HG02938 (cell line): Measurements from ENCODE around the gene MEF2B.

Source experiments
- ATAC-seq: cut with Tn5 transposase; IDR thresholded peaks from one replicate; pipeline ENCODE4 v1.9.1; 2021; ENCODE audit warnings: mild to moderate bottlenecking, moderate library complexity; ENCODE audit not compliant: unreplicated experiment

Gene MEF2B

DNA sequence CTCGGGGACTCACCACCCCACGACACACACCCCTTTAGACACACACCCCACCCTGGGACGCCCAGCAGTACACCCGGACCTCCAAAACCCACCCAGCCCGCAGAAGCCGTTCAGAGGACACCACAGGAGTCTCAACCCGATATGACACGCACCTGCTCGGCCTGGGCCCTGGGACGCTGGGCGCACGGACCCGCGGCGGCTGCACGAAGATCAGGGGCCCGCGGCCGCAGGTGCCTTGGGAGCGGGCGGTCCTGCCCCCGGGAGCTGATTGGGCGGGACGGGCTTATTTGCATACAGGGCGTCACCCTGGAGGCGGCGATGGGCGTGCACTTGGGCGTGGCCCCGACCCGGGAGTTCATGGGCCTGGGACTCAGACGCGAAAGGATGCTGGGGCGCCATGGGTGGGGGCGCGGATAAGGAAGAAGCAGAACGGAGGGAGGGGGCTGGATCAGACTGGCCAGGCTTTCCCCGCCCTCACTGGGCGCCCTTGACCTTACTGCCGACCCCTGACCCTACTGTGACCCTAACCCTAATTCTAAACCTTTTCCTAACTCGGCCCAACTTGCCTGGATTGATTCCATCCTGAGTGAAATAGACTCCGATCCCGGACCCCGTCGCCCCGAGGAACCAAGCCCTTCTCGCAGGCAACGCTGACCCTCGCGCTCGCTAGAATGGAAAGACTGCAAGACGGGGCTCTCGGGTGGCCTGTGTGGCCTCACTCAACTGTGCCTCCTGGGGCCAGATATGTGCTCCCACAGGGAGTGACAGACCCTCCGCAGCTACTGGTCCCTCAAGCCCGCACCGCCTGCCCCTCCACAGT is at the start of gene MEF2B:
TSS of gene MEF2B (minus strand) at position 211 of the 820 bp plus-strand sequence. CDS start 19,528 bp downstream, outside the sequence.
- peak; percentile 74 for ATAC-seq

DNA sequence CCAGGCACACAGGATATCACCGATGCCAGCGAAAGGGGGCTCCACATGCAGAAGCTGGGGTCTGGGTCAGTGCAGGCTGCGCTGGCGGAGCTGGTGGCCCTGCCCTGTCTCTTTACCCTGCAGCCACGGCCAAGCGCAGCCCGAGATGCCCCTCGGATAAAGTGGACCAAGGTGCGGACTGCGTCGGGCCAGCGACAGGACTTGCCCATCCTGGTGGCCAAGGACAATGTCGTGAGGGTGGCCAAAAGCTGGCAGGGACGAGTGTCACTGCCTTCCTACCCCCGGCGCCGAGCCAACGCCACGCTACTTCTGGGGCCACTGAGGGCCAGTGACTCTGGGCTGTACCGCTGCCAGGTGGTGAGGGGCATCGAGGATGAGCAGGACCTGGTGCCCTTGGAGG is 48.8 kb upstream of the MEF2B start:
- ATAC-seq = no peak

DNA sequence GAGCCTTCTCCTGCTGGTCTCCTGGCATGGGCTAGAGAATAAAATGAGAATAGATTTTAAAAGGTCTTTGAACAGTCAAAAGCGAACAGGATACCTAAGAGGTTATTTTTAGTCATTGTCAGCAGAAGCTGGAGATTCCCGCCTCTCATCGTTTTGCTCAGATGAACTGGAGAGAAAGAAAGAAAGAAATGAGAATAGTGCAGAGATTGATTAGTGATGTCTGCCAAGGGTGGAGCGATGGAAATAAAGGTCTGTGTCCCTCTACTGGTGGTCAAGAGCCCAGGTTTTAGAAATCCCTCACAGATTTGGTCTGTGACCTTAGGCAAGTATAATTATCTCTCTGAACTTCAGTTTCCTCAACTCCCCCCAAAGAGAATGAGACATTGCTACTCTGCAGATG is 47.0 kb upstream of the MEF2B start:
- ATAC-seq = no peak

DNA sequence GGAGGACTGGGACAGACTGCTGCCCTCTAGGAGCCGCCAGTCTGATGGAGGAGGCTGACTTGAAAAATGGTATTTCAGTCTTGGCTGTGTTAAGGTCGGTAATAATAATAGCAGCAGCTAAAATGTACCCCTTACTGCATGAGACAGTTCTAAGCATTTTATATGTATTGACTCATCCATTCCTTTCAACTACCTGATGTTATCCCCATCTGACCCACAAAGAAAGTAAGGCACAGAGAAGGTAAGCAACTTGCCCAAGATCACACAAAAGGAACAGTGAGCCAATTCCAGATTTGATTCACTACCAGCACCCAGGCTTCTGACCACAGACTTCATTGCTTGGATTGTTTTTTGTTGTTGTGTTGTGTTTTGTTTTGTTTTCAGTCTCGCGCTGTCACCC is 45.7 kb upstream of the MEF2B start:
- ATAC-seq = no peak

DNA sequence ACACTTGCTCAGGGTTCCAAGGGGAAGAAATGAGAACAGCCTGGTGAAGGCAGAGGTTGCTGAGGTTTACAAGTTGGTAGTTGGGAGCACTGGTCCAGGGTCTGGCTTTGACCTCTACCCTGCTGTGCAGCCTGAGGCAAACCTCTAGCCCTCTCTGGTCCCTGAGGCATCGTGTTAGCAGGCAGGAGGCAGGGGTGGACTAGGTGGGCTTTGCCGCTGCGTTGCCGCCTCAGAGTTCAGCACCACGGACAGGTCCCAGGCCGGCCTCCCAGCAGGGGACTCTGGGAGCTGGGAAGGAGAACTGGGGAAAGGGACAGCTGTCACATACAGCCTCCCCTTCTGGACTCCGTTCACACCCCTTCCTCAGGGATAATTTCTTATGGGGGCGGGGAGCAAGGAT is 44.8 kb upstream of the MEF2B start:
- no peak for ATAC-seq

DNA sequence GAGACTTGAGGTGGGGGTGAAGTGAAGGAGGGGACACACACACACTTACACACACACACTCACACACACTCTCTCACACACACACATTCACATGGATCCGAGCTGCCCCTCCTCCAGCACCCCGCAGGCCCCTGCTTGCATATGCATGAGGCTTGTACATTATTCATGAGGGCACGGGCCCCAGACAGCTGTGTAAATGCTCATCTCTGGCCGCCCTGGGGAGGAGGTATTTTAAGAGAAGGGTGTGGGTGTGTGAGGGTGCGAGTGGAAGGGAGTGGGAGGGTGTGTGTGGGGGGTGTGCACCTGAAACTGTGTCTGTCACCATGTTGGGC is 44.1 kb upstream of the MEF2B start:
- no peak for ATAC-seq

DNA sequence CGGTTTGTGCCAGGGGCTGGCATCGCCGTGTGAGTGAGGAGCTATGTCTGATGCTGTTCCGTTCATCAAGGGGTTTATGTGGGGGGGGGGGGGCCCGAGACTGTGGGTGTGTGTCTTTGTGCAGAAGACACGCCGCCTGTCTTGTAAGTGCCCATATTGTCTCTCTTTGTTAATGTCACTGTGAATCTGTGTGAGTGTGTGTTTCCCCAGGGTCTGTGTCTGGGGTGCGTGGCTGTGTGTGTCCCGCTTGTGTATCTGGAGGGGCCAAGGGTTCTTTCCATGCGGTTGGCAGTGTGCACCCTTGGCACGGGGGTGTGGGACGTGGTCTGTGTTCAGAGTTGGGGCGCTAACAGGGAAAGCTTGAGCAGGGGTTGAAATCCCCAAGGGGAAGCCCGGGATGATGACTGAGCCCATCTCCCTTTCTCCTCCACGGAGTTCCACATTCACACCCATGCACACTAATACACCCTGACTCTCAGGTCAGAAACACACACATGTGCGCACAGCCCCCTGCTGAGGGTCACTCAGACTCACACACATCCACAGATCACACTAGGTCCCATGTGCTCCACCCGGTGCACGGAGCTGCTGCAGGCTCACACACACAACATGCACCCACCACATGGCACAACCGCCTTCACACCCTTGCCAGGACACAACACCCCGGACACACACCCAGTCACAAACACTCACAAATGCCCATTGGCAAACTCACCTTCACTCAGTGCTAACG is 43.5 kb upstream of the MEF2B start:
- no peak for ATAC-seq

DNA sequence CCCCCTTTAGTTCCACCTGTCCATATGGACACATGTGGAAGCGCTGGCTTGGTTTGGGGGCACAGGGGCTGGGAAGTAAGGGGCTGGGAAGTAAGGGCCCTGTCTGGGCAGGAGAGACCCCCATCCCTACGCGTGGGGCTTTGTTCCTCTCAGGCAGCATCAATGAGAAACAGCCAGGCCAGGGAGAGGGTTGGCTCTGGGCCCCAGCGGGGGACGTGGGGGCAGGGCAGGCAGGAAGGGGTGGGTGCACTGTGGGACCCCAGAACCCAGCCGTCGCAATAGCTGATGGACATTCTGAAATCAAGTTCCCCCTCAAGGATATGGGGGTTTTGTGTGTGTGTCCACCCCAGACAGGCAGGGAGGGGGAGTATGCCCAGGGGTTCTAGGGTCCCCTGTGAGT is 42.9 kb upstream of the MEF2B start:
- no peak for ATAC-seq

DNA sequence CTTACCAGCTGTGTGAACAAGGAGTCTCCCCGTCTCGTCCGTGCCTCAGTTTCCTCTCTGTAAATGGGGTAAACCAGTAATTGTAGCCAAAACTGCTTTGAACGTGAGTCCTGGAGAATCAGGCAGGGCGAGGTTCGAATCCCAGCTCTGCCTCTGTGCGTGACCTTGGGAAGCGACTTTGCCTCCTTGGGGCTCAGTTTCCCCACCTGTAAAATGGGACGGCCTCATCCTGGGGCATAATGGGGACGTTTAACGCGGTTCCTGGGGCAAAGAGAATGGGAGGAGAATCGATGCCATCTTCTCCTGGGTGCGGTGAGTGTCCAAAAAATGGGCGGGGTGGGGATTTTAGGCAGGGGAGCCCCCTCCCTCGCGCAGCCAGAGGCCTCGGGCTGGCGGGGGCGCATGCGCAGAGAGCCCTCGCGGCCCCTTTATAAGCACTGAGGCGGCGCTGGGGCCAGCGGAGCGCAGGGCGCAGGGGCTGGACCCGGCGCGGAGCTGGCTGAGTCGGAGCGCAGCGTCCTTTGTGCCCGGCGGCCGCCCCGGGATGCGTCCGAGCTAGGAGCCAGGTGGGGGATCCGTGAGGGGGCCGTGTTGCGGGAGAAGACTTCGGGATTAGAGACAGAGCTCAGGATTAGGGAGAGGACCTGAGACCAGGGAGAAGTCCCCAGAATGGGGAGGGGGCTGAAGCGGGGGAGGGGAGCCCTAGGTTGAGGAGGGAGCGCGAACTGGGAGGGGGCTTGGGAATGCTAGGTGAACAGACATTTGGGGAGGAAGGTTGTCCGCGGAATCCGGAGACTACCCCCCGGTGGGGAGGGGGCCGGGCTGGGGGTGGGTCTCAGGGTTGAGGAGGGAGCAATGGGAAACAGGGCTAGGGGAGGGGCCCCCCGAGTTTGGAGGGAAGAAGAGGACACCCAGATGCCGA is 41.7 kb upstream of the MEF2B start, which contains the start of gene NCAN:
TSS of gene NCAN (plus strand) at position 460 of the 922 bp plus-strand sequence. CDS start 4,996 bp downstream, outside the sequence.
- no peak for ATAC-seq

DNA sequence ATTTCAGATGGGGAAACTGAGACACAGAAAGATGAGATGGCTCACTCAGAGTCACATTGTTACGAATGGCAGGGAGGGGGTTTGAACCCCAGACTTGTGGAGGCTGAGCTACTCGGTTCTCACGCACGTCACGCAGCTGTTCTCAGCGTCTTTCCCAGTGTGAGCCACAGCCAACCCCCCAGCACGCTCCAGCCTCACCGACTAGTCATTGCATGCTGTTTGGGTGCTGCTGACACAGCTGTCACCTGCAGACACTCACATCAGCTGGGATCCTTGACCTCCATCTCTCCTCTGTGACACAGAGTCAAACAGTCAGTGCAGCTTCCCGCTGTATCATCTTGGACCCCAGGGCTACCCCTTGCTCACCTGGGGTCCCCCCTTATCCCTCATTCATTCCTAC is 39.3 kb upstream of the MEF2B start:
- ATAC-seq = no peak

DNA sequence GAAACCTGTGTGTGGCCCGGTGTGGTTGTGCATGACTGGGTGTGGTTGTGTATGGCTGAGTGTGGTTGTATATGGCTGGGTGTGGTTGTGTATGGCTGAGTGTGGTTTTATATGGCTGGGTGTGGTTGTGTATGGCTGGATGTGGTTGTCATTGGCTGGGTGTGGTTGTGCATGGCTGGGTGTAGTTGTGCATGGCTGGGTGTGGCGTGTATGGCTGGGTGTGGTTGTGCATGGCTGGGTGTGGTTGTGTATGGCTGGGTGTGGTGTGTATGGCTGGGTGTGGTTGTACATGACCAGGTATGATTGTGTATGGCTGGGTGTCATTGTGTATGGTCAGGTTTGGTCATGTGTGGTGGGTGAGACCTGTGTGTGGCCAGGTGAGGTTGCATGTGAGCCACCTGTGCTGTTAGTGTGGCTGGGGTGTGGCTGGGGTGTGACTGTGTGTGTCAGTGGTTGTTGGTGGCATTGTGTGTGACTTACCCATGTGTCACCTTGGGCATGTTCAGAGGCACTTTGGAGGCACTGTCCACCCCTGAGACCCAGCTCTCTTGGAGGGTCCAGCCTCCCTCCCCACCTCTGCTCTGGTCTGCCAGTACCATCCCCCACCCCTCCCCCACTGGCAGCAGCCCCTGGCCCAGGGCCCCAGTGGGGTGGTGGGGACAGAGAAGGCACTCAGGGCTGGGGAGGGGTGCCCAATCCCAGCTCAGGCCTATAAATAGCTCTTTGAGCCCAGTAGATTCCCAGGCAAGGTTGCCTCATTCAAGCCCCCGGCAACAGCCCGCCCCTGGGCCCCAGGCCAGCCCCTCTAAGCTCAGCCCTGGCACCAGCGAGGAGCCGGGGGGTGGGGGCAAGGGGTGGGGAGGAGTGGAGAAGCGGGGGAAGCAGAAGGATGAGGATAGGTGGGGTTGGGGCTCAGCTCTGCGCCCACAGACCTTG is 37.8 kb upstream of the MEF2B start:
- ATAC-seq = no peak

DNA sequence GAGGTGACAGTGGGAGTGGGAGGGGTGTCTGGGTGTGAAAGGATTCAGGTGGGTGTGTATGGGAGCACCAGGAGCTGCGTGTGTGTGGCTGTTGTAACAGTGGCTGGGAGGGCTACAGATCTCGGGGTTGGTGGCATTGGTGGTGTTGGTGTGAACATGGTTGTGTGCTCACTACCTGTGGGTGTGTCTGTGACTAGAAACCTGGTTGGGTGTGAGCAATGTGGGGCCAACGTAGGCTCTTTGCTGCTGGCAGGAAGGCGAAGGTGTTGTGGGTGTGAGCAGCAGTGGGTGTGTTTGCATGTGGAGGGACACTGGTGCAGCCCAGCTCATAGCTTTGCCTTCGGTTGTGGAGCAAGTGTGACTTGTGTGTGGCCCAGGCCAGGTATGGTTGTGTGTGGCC is 36.9 kb upstream of the MEF2B start:
- ATAC-seq = no peak

DNA sequence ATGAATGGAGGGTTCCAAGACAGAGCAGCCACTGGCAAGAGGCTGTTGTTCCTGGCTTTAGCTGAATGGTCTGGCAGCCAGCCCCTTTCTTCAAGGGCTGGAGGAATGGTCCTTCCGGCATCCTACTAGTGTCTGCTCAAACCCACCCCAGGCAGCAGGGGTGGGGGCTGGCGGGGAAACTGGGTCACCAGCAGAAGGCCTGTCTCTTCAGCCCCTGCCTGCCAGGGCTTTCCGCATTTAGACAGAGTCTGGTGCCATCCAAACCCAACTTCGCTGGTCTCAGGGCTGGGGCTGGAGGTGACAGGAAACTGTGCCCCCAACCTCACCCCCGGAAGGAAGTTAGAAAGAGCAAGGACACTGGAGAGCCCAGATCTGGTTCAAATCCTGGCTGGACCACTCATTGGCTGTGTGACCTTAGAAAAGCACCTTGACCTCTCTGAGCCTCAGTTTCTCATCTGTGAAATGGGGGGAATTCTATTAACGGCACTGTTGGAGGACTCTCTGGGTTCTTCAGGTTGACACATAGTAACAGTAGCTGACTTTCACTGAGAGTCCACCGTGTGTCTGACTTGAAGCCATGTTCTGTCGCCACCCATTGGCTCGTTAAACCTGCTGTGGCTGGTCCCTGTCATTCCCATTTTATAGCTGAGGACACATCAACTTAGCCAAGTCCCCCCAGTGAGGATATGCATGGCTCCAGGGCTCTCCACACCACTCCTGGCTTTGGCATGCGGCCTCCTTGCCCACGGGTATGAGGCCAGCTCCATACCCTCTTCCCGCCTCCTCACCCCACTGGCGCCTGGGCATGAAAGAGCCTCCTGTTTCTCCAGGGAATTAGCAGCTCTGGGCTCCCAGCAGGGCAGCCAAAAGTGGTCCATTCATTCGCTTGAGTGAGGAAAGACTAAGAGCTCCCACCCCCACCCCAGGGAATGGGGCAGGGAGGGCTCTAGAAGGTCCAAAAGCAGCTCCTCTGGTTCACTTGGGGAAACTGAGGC is 35.6 kb upstream of the MEF2B start:
- ATAC-seq = no peak

DNA sequence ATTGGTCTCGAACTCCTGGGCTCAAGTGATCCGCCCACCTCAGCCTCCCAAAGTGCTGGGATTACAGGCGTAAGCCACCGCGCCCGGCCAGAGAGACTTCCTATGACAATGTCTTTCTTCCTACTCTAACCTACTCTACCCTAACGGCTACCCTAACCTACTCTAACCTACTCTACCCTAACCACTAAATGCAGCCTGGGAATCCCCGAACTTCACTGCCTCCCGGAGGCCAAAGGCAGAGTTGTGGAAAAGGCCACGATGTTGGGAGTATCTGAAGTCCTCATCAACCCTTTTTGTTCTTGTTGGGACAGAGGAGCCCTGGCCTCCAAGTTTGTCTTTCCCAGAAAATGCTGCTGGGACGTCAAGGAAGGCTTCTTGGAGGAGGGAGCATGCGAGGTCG is 34.1 kb upstream of the MEF2B start:
- ATAC-seq = no peak

DNA sequence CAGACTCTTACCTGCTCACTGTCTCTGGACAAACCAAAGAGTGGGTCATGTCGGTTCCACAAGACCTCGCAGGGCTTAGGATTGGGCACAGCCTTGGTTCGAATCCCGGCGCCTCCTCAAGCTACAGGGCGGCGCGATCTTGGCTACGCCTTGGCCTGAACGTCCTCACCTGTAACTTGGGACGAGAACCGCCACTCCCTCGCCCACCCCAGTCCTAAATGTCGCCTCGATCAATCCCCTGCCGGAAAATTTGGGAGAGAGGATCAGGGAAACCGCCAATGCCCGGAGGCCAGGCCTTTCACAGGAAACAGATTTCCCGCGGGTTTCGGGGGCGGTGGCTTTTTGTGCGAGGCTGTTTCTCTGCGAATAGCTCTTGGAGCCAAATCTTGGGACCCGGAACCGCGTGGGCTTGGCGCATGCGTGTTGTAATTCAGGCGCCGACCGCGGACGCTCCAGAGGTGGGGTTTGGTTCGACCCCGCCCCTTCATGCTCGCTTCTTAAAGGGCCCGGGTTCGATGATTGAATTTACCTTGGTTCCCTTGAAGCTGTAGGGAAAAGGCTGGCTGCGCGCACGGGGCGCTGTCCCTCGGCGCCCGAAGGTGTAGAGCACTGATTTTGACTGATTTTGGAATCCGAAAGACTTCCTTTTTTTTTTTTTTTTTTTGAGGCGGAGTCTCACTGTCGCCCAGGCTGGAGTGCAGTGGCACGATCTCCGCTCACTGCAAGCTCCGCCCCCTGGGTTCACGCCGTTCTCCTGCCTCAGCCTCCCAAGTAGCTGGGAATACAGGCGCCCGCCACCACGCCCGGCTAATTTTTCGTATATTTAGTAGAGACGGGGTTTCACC is 33.2 kb upstream of the MEF2B start, which contains the start of gene NR2C2AP:
TSS of gene NR2C2AP (minus strand) at position 403 of the 845 bp plus-strand sequence. CDS start at position 49, 354 bp downstream.
- ATAC-seq = peak; percentile 63

DNA sequence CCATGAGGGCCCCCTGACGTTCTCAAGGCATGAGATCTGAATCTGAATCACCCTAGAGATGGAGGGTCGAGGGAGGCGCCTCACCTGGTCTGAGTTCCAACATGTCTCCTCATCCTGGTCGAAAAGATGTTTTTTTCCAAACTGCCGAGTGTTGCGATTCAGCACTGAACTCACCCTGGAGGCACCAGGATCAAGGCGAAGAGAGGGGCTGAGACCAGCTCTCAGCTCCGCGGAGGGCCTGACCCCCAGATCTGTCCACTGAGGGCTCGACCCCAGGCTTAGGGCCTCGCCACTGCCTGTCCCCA is 32.6 kb upstream of the MEF2B start:
- no peak for ATAC-seq

DNA sequence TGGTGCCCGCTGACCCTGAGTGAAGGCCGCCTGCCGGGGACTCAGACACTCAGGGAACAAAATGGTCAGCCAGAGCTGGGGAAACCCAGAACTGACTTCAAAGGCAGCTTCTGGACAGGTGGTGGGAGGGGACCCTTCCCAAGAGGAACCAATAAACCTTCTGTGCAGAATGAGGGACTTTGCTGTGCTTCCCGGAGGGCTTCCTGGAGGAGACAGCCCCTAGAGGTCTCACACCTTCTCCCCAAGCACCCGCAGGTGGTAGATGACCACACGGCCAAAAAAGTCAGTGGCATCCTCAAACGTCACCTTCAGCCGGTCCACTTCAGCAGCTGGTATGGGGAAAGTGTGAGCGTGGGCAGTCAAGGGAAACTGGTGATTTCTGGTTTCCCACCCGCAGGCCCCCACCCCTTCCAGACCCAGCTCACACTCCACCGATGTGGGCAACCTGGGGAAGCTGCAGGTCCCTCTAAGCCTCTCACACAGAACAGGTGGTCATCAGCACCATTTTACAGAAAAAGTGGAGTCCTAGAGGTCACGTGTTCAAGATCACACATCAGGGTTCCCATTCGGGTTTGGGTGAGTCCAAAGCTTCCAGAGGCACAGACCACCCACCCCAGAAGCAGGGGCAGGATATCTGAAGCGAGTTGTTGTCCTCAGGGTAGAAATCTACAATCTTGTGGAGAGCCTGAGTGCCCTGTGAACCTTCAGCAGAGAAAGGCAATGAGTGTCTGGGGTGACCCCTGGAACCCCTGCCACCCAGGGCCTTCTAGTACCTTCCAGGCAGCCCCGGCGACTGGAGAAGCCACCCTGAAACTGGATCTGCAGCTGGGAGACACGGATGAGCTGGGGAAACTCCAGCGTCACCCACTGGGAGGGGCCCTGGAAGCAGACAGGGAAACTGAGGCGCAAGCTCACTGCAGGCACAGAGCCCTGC is 31.9 kb upstream of the MEF2B start:
- no peak for ATAC-seq
